OCI-M2 (cell line): ENCODE results near the gene TAP2.

Source experiments
- DNase-seq: peaks from one replicate; lab custom pipeline; 2025; ENCODE audit not compliant: unreplicated experiment; lab: John Stamatoyannopoulos, UW

Gene TAP2

GRCh38 chr6:32794510-32794909, 44.0 kb downstream of the TAP2 start:
- DNase-seq = no peak

GRCh38 chr6:32792901-32793435, 45.6 kb downstream of the TAP2 start:
- DNase-seq = no peak

DNA sequence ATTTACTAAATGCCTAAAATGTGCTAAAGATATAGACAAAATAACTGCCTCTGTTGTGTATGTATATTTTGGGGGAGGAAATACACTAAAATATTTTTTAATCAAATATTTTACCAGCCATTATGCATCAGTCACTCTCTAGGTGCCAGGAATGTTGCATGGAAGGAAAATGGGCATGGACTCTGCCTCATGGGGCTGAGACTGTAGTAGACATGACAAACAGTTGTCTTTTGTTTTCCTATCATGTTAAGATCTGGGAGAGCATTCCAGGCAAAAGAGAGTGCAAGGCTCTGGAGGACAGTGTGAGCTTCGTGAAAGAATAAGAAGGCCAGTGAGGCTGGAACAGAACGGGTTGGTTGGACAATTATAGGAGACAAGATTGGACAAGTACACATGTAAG, 48.2 kb downstream of the TAP2 start:
- DNase-seq = no peak
